ENCODE measurements around the gene IFNA17.
"Not testable (repeated sequence)": the region's sequence is repeated elsewhere in the genome, so short reads cannot be mapped to it uniquely, and the experiment has no call there.

The IFNA17 gene

DNA sequence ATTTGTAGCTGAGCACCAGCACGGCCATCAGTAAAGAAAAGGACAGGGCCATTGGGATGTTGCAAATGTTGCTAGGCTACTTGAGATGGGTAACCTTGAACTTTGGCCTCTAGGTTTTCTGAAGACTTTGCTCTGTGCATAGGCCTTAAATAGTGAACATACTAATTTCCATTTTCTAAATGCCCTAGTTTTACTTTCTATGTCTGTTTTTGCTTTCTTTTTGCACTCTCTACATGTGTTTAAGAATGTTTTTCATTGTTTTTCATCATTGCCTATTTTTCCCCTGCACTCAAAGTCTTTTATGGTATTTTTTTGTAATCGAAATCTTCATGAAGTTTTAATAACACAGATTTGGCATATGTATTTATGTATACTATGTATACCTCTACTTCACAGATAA, at the start of gene IFNA17:
IFNA17 (minus strand) TSS at position 101 of the 400 bp plus-strand sequence; CDS start at position 52, 49 bp downstream.
- no peak for DNase-seq (ENCODE audit: low read depth in 2 of 2)

GRCh38 chr9:21268347-21268657, 40.3 kb upstream of the IFNA17 start:
- no peak for DNase-seq (ENCODE audit: low read depth in 2 of 2)

DNA sequence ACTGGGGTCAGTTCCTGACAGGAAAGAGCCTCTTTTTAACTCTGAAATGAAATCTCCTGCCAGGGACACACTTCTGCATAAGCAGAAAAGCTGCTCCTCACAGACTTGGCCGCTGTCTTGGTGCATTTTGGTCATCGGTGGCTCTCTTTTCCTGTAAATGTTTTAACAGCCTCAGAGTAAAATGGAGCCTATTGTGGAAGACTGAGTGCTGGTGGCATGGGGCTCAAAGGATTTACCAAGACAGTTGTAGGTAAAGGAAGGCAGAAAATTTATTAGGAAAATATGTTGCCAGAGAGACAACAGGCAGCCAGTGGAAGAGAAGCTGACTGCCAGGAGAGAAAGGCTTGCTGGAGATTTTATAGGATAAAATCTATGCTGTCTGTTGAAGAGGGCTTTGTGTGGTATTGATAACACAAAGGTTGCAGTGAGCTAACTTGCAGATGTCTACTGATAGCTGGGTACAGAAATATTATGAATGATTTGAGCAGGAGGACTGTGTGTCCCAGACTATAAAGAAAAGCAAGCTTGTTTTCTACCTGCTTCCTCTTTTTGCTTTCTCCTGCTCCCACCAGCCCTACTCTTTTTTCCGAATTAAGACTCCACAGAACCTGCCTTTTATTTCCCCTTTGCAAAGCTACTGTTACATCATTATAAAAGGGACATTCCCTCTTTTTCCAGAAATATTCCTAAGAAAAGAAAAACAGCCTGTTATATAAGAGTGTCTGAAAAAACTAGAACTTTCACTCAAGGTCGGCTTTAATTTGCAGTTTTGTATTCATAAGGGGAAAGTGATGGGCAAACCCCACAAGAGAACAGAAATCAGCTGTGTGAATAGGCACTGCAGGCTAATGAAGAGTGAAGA, 39.7 kb upstream of the IFNA17 start:
- DNase-seq (ENCODE audit: low read depth in 2 of 2), result no peak

GRCh38 chr9:21266733-21267484, 38.9 kb upstream of the IFNA17 start:
- DNase-seq (ENCODE audit: low read depth in 2 of 2), result no peak

GRCh38 chr9:21265421-21266189, 37.6 kb upstream of the IFNA17 start:
- DNase-seq (ENCODE audit: low read depth in 2 of 2), result no peak

DNA sequence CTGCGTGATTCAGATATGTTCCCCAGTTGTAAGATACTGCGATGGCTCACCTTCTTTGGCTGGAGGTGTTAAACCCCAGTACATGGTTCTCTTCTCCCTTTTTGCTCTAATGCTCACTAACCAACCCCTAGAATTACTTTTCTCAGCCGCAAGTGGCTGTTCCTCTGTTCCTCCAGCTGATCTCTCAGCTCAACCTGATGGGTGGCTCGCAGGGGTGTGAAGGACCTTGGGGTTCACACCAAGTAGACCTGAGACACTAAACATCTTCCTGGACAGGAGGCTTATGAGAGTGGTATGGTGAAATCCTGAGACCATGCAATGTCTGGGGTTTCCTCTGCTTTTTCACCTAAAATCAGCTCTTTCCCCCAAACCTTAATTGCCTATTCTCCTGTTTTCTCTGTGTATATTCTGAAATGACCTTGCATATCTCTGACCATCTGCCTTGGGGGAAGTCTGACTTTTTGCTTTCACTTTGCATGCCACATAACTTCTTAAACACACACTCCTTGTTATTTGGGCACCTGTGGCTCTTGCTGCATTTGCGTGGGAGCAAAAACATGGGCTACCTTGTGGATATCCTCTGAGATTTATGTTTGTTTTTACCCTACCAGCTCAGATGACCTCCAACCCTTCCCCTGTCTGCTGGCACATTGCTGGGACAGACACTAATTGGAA, 27.7 kb upstream of the IFNA17 start:
- DNase-seq (ENCODE audit: low read depth in 2 of 2), result no peak

GRCh38 chr9:21252721-21253547, 24.9 kb upstream of the IFNA17 start:
- DNase-seq (ENCODE audit: low read depth in 2 of 2), result no peak

- no peak for DNase-seq (ENCODE audit: low read depth in 2 of 2)
These were observed 23.6 kb upstream of the IFNA17 start for GRCh38 chr9:21251638-21252037.

DNA sequence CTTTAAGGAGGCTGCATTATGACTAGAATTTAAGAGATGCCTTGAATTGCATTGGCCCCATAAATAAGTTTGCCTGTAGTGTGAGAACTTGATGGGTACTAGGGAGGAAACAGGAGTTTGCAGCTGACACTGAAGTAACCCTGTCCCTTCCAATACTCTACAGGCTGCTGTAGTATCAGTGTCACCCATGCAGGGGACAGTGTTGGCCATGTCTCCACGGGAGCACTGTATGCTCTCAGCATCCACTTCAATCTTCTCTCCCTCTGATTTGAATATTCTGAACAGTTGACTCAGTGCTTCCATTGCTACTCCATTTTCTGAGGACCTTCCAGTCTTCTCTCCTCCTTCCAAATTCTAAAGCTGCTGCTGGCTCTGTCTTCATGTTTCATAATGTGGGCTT, 23.2 kb upstream of the IFNA17 start:
- DNase-seq (ENCODE audit: low read depth in 2 of 2), result no peak

DNA sequence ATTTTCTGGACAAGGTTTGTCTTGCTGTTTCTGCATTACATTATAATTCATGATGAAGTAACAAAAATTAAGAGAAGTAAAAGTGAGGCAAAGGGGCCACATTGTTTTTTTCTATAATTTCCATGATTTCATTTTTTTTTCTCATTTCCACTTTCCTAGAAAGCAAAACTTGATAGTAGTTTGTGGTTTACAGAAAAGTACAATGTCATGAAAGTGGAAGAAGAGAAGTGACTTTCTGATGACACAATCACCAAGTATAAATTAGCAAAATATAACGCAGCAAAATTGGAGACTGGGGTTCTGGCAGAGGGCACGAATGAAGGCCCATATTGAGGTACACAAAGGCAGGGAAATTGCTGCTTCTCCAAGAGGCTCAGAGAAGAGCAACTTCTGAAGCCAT, 16.8 kb upstream of the IFNA17 start:
- DNase-seq (ENCODE audit: low read depth in 2 of 2), result no peak

GRCh38 chr9:21239911-21240310, 11.9 kb upstream of the IFNA17 start, which contains the start of gene IFNA14:
Gene IFNA14, minus strand, starts transcription at chr9:21240005. Its CDS starts 70 bp downstream, at chr9:21239935.
- no peak for DNase-seq (ENCODE audit: low read depth in 2 of 2)

- DNase-seq (ENCODE audit: low read depth in 2 of 2), result not testable (repeated sequence)
These were observed 8.3 kb upstream of the IFNA17 start for GRCh38 chr9:21236360-21236714.

GRCh38 chr9:21235468-21236359, 7.7 kb upstream of the IFNA17 start:
- DNase-seq (ENCODE audit: low read depth in 2 of 2), result not testable (repeated sequence)

GRCh38 chr9:21234153-21234687, 6.2 kb upstream of the IFNA17 start:
- DNase-seq (ENCODE audit: low read depth in 2 of 2), result no peak

- DNase-seq (ENCODE audit: low read depth in 2 of 2), result no peak
These were observed 5.2 kb upstream of the IFNA17 start for GRCh38 chr9:21233258-21233657.

GRCh38 chr9:21217211-21217610, 10.8 kb downstream of the IFNA17 start, which contains the start of gene IFNA16:
Gene IFNA16, minus strand, starts transcription at chr9:21217311. Its CDS starts 6 bp downstream, at chr9:21217305.
- not testable (repeated sequence) for DNase-seq (ENCODE audit: low read depth in 2 of 2)

DNA sequence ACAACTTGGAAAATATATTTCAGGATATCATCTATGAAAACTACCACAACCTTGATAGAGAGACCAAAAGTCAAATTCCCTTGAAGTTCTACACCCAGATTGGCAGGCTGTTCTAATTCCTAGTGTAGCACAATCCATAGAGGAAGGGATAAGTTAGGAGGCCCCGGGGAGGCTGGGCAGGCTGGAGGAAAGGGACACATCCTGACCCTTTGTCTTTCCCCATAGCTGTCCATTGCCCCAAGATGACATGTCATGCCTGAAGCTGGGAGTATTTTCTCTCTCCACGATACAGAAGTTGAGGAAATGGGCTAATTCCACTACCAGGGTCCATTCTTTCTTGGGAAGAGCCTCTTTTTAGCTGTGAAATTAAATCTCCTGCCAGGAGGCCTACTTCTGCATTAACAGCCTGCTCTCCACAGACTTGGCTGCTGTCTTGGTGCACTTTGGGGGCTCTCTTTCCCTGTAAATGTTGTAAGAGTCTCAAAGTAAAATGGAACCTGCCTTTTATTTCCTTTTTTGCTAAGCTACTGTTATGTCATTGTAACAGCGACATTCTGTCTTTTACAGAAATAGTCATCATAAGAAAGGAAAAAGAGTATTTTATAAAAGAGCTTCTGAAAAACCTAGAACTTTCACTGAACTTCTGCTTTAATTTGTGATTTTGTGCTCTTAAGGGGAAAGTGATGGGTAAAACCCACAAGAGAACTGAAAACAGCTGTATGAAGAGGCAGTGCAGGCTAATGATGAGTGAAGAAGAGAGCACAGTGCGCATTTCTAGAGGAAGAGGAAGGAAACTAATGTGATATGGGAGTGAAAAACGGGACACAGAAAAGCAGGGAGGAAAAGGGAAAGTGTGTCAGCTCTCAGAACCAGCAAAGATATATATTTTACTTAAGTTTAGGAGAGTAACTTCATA, 14.4 kb downstream of the IFNA17 start:
- not testable (repeated sequence) for DNase-seq (ENCODE audit: low read depth in 2 of 2)

DNA sequence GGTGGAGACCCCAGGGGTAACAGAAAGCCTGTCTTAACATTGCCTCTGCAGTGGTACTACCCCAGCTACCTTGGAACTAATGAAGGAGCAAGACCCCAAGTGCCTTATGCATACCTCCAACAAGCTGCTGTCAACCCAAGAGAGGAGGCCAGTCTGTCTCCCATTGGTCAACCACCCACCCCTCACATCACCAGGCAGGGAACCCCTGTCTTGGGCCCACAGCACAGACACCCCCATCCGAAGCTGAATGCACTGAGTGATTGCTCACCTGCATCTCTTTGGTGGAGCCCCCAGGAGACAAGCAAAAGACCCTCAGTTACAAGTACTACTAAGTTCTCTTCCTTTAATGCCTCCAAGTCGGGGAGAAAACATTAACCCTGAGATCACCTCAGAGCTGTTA, 15.9 kb downstream of the IFNA17 start:
- DNase-seq (ENCODE audit: low read depth in 2 of 2), result not testable (repeated sequence)

Data from stimulated activated CD8-positive, alpha-beta memory T cell treated with anti-CD3 and anti-CD28 coated beads, Interleukin-2, amount 100 ng/mL, for 1 hour (primary cell).